Retinal pigment epithelial cell (primary cell): ENCODE data around the gene NRROS.

ENCODE experiments used
- DNase-seq: peaks from one replicate; pipeline ENCODE4 v3.0.0-alpha.2; 2010; ENCODE audit warnings: low read depth
- H3K4me3 ChIP-seq: 2 replicates; pipeline ENCODE4 v1.5.1; 2011; ENCODE audit warnings: mild to moderate bottlenecking, low read length, control low read depth, moderate library complexity
- TF ChIP-seq, protein P1 (sequence below): conservative IDR thresholded peaks from 2 replicates; pipeline ENCODE4 v1.5.1; 2011; ENCODE audit warnings: low read depth, low read length, control low read depth, inconsistent platforms

NRROS gene

DNA sequence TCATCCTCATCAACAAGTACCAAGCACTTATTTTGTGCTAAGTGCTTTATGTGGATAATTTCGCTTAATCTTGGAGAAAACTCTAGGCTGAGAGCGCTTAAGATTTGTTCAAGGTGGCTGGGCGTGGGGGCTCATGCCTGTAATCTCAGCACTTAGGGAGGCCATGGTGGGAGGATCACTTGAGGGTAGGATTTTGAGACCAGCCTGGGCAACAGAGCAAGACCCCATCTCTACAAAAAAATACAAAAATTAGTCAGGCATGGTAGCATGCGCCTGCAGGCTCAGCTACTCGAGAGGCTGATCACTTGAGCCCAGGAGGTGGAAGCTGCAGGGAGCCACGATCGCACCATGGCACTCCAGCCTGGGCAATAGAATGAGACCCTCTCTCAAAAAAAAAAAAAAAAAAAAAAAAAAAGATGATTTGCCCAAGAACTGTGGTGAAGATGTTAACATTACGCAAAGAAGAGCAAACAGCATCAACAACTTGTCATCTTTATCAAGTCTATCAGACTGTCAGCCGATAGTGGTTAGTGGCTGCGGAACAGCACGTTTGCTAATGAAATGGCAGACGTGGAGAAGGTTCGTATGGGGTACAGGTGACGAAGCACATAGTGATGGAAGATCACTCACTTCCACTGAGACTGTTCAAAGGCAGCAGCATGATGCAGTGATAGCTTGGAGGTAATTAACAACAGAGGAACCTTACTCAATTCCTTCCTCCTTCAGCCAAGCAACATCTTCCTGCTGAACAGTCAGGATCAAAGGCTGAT is 27.7 kb downstream of the NRROS start:
- TF ChIP-seq, protein P1, sequence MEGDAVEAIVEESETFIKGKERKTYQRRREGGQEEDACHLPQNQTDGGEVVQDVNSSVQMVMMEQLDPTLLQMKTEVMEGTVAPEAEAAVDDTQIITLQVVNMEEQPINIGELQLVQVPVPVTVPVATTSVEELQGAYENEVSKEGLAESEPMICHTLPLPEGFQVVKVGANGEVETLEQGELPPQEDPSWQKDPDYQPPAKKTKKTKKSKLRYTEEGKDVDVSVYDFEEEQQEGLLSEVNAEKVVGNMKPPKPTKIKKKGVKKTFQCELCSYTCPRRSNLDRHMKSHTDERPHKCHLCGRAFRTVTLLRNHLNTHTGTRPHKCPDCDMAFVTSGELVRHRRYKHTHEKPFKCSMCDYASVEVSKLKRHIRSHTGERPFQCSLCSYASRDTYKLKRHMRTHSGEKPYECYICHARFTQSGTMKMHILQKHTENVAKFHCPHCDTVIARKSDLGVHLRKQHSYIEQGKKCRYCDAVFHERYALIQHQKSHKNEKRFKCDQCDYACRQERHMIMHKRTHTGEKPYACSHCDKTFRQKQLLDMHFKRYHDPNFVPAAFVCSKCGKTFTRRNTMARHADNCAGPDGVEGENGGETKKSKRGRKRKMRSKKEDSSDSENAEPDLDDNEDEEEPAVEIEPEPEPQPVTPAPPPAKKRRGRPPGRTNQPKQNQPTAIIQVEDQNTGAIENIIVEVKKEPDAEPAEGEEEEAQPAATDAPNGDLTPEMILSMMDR = no peak
- H3K4me3 ChIP-seq = no peak overlapping the region
- DNase-seq = no peak

GRCh38 chr3:196670339-196670738 is 30.8 kb downstream of the NRROS start:
- no peak overlapping the region for H3K4me3 ChIP-seq
- no peak for DNase-seq
- TF ChIP-seq, protein P1 = no peak

GRCh38 chr3:196673632-196674031 is 34.1 kb downstream of the NRROS start:
- TF ChIP-seq, protein P1 = no peak
- no peak overlapping the region for H3K4me3 ChIP-seq
- DNase-seq = no peak

DNA sequence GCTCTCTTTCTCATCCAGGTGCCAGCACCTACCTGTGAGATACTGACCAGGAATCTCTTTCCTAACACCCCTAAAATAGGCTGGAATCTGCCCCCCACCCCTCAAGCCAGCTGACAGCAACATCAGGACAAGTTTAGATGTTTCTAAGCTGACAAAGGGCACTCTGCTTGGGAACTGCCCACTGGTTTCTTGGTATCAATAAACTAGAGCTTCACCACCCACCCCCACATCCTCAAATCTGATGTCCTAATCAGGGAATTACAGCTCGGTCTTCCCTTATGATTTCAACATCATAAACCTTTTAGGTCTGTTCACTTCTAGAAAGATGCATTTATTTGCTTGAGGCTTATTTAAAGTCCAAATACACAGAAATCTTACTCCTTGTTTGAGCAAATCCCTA is 37.9 kb downstream of the NRROS start:
- TF ChIP-seq, protein P1 = no peak
- DNase-seq = no peak
- H3K4me3 ChIP-seq = no peak overlapping the region

- TF ChIP-seq, protein P1 = no peak
- H3K4me3 ChIP-seq = no peak overlapping the region
- DNase-seq = no peak
Measured at GRCh38 chr3:196677931-196678330, 38.4 kb downstream of the NRROS start.

GRCh38 chr3:196684548-196685407 is 45.3 kb downstream of the NRROS start:
- TF ChIP-seq, protein P1 = peak; percentile 82
- no peak for DNase-seq
- no peak overlapping the region for H3K4me3 ChIP-seq
